ENCODE measurements around the gene MGST2. TPM values are rescaled to one million over a fixed set of nuclear protein-coding genes. Genes with fewer than 3 reads are reported as not detected.

Gene MGST2
- total and polyA plus RNA-seq, 4 donors = 69.6 to 170 (median 90.7) TPM

DNA sequence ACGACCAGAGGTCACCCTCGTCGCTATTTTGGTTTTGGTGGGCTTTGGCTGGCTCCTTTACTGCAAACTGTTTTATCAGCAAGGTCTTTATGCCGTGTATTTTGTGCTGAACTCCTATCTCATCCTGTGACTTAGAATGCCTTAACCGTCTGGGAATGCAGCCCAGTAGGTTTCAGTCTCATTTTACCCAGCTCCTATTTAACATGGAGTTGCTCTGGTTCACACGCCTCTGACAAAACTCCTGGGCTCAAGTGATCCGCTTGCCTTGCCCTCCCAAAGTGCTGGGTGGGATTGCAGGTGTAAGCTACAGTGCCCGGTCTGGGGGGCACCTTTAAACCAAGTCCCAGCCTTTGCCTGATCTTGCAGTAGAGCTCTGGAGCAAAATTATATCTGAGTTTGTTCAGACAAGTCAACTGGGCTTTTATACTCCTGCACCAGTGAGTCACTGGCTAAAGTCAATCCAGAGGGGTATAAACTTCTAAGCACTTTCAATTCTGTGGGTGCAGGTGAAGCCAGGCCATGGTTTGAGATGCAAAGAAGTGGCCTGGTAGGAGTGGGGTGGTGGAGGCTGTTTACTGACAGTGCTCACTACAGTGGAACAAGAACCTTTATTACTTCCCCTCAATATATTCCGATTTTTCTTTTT lies 50.2 kb downstream of the MGST2 start:
- H3K27me3 ChIP-seq (ENCODE audit: control insufficient read depth in 4 of 4, insufficient read depth in 4 of 4, low read length in 3 of 4) = no peaks in the 10 kb centered on the region
- H3K9me3 ChIP-seq (ENCODE audit: control insufficient read depth in 4 of 4, low read length in 3 of 4) = no peaks in the 10 kb centered on the region
- TF ChIP-seq NR2F2 (IDR thresholded peaks at IDR 0.05) (no peak), EGR1 (IDR thresholded peaks at IDR 0.05; ENCODE audit: low read depth in 2 of 2) (no peak), HNF4G (IDR thresholded peaks at IDR 0.05) (no peak), REST (IDR thresholded peaks at IDR 0.05) (no peak), FOXA1 (IDR thresholded peaks at IDR 0.05) (no peak), JUND (IDR thresholded peaks at IDR 0.05) (no peak), ZBTB33 (IDR thresholded peaks at IDR 0.05) (no peak), GABPA (IDR thresholded peaks at IDR 0.05 in 1 of 2, conservative IDR thresholded peaks at IDR 0.05 in 1 of 2) (no peak), SP1 (IDR thresholded peaks at IDR 0.05) (no peak), HNF4A (conservative IDR thresholded peaks at IDR 0.05) (no peak), RXRA (IDR thresholded peaks at IDR 0.05) (no peak)
- TF ChIP-seq, protein P1, sequence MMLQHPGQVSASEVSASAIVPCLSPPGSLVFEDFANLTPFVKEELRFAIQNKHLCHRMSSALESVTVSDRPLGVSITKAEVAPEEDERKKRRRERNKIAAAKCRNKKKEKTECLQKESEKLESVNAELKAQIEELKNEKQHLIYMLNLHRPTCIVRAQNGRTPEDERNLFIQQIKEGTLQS (IDR thresholded peaks at IDR 0.05) = no peak
- H3K36me3 ChIP-seq (ENCODE audit: control insufficient read depth in 4 of 4, insufficient read depth in 3 of 4, low read depth in 1 of 4, low read length in 3 of 4) = peaks cover 1 to 18% (median 14%) of the 10 kb centered on the region in 4 donors
- no peak overlapping the region for H3K27ac ChIP-seq (ENCODE audit: low read depth in 1 of 2, low read length in 2 of 2)
- H3K4me3 ChIP-seq (ENCODE audit: low read depth in 1 of 3, low read length in 3 of 3) = no peak overlapping the region
- 86% methylated on average over 9 of the region's 9 CpGs for WGBS
- H3K4me1 ChIP-seq (ENCODE audit: control insufficient read depth in 4 of 4, insufficient read depth in 4 of 4, low read length in 3 of 4) = no peaks in the 10 kb centered on the region
- no peak overlapping the region for H3K9ac ChIP-seq (ENCODE audit: low read depth in 1 of 2, low read length in 2 of 2)
- DNase-seq (ENCODE audit: low spot score) = no peak

GRCh38 chr4:139718358-139718757 lies 52.7 kb downstream of the MGST2 start:
- Histone ChIP-seq H3K36me3 (ENCODE audit: control insufficient read depth in 4 of 4, insufficient read depth in 3 of 4, low read depth in 1 of 4, low read length in 3 of 4) (peaks cover 1 to 18% (median 14%) of the 10 kb centered on the region in 4 donors), H3K27ac (ENCODE audit: low read depth in 1 of 2, low read length in 2 of 2) (no peak overlapping the region), H3K27me3 (ENCODE audit: control insufficient read depth in 4 of 4, insufficient read depth in 4 of 4, low read length in 3 of 4) (no peaks in the 10 kb centered on the region), H3K9me3 (ENCODE audit: control insufficient read depth in 4 of 4, low read length in 3 of 4) (no peaks in the 10 kb centered on the region), H3K9ac (ENCODE audit: low read depth in 1 of 2, low read length in 2 of 2) (no peak overlapping the region), H3K4me3 (ENCODE audit: low read depth in 1 of 3, low read length in 3 of 3) (no peak overlapping the region), H3K4me1 (ENCODE audit: control insufficient read depth in 4 of 4, insufficient read depth in 4 of 4, low read length in 3 of 4) (no peaks in the 10 kb centered on the region)
- DNase-seq (ENCODE audit: low spot score) = no peak
- TF ChIP-seq CTCF (IDR thresholded peaks at IDR 0.05; ENCODE audit: low read depth, low read length, missing input control) (no peak), REST (IDR thresholded peaks at IDR 0.05) (no peak)
- WGBS = 95% methylated on average over 6 of the region's 6 CpGs
